C4-2B (cell line): ENCODE measurements around the gene AP4S1.

Experiments
- CTCF ChIP-seq: fragments of 450-650 bp; conservative IDR thresholded peaks from 2 replicates; pipeline ENCODE4 v1.5.1; 2017; ENCODE audit warnings: mild to moderate bottlenecking
- ZFX ChIP-seq: fragments of 450-650 bp; IDR thresholded peaks from 2 replicates; pipeline ENCODE4 v1.6.1; 2017

- no peak for TF ChIP-seq CTCF
- no peak for TF ChIP-seq ZFX
These were observed 34.7 kb upstream of the AP4S1 start for GRCh38 chr14:30990770-30991169.
